ENCODE data around the gene P2RX2. TPM values are rescaled to one million over a fixed set of nuclear protein-coding genes. Genes with fewer than 3 reads are reported as not detected.

P2RX2 gene
- total and polyA plus RNA-seq, 2 of the 4 experiments (the other 2 are of a cell fraction) = not detected

GRCh38 chr12:132588319-132588718 lies 30.3 kb upstream of the P2RX2 start:
- dilution Hi-C loops (cut with HindIII; ENCODE audit: low sequenced_read_pairs, unreplicated experiment) = no loop called here
- CTCF ChIA-PET = no interaction called here
- Histone ChIP-seq H3K27me3 (ENCODE audit: control insufficient read depth, insufficient read depth, low read length) (peaks cover 6% of the 10 kb centered on the region; the same call in 1 of the 2 replicates), H3K18ac (ENCODE audit: low read depth, low read length) (no peak overlapping the region), H2BK15ac (ENCODE audit: low read depth, low read length) (no peak overlapping the region), H4K20me1 (ENCODE audit: insufficient read depth, low read length) (no peaks in the 10 kb centered on the region), H3K4me2 (ENCODE audit: low read depth, low read length) (no peak overlapping the region), H2BK5ac (ENCODE audit: low read depth, low read length, poor library complexity, severe bottlenecking) (no peak overlapping the region), H3K27ac (ENCODE audit: insufficient read depth, low read length) (no peak overlapping the region), H3K14ac (replicated peaks; ENCODE audit: low read depth, low read length) (no peak overlapping the region), H2BK120ac (ENCODE audit: low read depth, low read length) (no peak overlapping the region), H2AK5ac (ENCODE audit: low read depth, low read length) (no peak overlapping the region), H3K4me3 (ENCODE audit: insufficient read depth, low read depth, low read length) (no peak overlapping the region), H2BK20ac (ENCODE audit: low read depth, low read length) (no peak overlapping the region), H4K5ac (ENCODE audit: low read depth, low read length) (no peak overlapping the region), H4K91ac (ENCODE audit: insufficient read depth, low read depth, low read length) (no peak overlapping the region), H3K56ac (ENCODE audit: extremely low read depth, insufficient read depth, low read length) (no peak overlapping the region), H4K8ac (ENCODE audit: low read depth in 2 of 2, low read length in 2 of 2) (no peak overlapping the region), H2AFZ (replicated peaks; ENCODE audit: low read length, poor library complexity) (no peak overlapping the region), H3K9me3 (ENCODE audit: control insufficient read depth, insufficient read depth, low read length) (peaks cover 5% of the 10 kb centered on the region; the same call in 1 of the 2 replicates), H3K36me3 (ENCODE audit: control insufficient read depth, insufficient read depth, low read length) (peaks cover 5% of the 10 kb centered on the region; the same call in 1 of the 2 replicates), H3K4me1 (ENCODE audit: control insufficient read depth, insufficient read depth, low read length) (no peaks in the 10 kb centered on the region), H3K4ac (ENCODE audit: low read depth, low read length) (no peak overlapping the region), H3K9me1 (ENCODE audit: insufficient read depth, low read length) (no peaks in the 10 kb centered on the region), H2AK9ac (replicated peaks; ENCODE audit: low read depth, low read length, poor library complexity) (no peak overlapping the region), H3K9ac (ENCODE audit: low read depth, low read length) (no peak overlapping the region), H3K23ac (ENCODE audit: low read depth, low read length) (no peak overlapping the region), H3K79me1 (ENCODE audit: low read depth in 1 of 2, low read length in 2 of 2) (no peaks in the 10 kb centered on the region)
- in situ Hi-C loops (cut with MboI; ENCODE audit: low sequenced_read_pairs) = no loop called here
- intact Hi-C loops (cut with micrococcal nuclease) = no loop called here
- BruUV-seq (replicated peaks) = no TSS peak
- no peak for TF ChIP-seq NFE2L2 (IDR thresholded peaks at IDR 0.05; ENCODE audit: low read depth, low read length)
- no peak for TF ChIP-seq USF2 (IDR thresholded peaks at IDR 0.05; ENCODE audit: low read depth, low read length)
- TF ChIP-seq MXI1 (IDR thresholded peaks at IDR 0.05; ENCODE audit: borderline replicate concordance, low read depth, low read length) = no peak
- POLR2A ChIA-PET (ENCODE audit: unreplicated experiment) = no interaction called here
- DNase-seq (no peak), ATAC-seq (ENCODE audit: low read depth) (no peak)
- 83% methylated on average over 4 of the region's 6 CpGs; no CpG with 5 or more reads in 1 of the 2 experiments for WGBS, 2 experiments (ENCODE audit: extremely low coverage in 2 of 2, insufficient read length in 1 of 2)

All from IMR-90 (cell line).